ENCODE measurements around the gene POC1A.

- TF ChIP-seq CTCF (IDR thresholded peaks at IDR 0.05), result no peak
- no peak for TF ChIP-seq EZH2 (IDR thresholded peaks at IDR 0.05; ENCODE audit: borderline replicate concordance, insufficient read depth, low read depth, low read length, poor library complexity, severe bottlenecking)
These were observed 77.1 kb downstream of the POC1A start for GRCh38 chr3:52076896-52077780.
